ENCODE results near the gene HPCAL1.

HPCAL1 gene

DNA sequence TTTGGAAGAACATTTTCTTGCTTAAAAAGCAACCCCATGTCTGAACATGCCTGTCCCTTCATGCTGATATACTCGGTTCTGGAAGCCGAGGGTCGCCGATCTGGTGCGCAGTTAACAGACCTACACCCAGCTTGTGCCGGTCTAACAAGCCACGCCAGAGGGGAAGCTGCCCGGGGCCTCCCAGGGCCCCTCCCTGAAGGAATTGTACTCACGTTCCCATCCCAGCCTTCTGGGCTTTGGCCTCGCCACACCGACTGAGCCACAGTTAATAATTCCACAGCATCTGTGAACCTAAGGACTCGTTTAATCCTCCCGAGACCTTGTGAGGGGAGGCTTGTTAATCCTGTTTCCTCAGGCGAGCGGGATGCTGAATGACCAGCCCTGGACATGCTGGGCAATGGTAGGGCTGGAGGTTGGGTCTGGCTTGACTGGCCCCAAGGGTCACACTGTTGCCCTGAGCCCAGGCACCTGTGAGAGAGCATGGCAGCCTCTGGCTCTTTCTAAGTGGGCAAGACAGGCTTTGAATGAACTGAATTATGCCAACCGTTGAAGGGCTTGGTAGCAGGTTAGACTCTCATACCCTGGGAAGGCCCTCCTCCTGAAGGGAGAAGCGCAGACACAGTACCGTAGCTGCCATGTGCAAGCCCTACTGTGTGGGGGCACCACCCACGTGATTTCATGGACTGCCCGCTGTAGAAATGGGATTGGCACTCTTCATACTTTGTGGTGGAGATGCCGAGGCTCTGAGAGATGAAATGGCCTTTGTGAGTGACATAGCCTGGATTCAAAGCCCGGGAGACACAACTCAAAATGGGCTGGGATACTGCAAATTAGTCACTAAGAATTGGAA lies 173.3 kb downstream of the HPCAL1 start:
- no peak for ATAC-seq
- Mint-ChIP-seq H3K27ac (no peak overlapping the region), H3K27me3 (no peaks in the 10 kb centered on the region), H3K9me3 (no peaks in the 10 kb centered on the region), H3K4me3 (no peak overlapping the region), H3K4me1 (peaks cover 25% of the 10 kb centered on the region)
- DNase-seq = no peak

DNA sequence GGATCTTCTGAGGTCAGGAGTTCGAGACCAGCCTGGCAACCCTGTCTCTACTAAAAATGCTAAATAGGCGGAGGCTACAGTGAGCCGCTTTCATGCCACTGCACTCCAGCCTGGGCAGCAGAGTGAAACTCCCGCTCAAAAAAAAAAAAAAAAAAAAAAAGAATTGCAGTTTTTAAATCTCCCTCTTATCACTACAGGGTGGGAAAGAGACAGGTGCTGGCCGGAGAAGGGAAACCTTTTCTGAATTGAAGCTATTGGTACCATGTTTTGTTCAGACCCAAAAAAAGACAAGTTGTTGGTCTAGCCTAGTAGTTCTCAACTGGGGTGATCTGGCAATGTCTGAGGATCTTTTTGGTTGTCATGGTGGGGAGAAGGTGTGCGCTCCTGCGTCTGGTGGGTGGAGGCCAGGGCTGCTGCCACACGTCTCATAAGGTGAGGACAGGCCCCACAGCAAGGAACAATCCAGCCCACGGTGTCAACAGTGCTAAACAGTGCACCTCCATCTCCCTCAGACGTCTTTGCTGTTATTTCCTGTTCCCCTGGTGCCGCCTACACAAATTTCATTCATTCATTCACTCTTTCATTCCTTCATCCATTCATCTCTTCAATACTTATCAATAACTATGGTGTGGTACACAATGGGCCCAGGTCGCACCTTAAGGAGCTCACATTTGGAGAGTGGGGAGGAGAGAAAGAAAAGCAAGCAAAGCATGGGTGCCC lies 174.2 kb downstream of the HPCAL1 start:
- Mint-ChIP-seq H3K9me3 (no peaks in the 10 kb centered on the region), H3K27me3 (no peaks in the 10 kb centered on the region), H3K4me3 (peak overlapping the region in 1 of 2 donors; percentile 30), H3K4me1 (peaks cover 25% of the 10 kb centered on the region), H3K27ac (peak overlapping the region; percentile 37 to 96)
- no peak for DNase-seq
- ATAC-seq = no peak
